Activated T-cell treated with anti-CD3 and anti-CD28 coated beads, Interleukin-2, amount 50 U/mL, for 4 hours (primary cell): ENCODE data around the gene COMMD10. TPM values are rescaled to one million over a fixed set of nuclear protein-coding genes. Genes with fewer than 3 reads are reported as not detected.

Experiments used
- ATAC-seq, 2 donors: fragments of 200-7000 bp; cut with Tn5 transposase; one replicate each; pipeline ENCODE4 v1.10.0; 2021
- DNase-seq: peaks from one replicate; pipeline ENCODE4 v3.0.0-alpha.2; 2020
- H3K27me3 Mint-ChIP-seq: one replicate; pipeline ENCODE4 v1.8.0; 2021; ENCODE audit warnings: low read depth, mixed read lengths
- H3K36me3 Mint-ChIP-seq: one replicate; pipeline ENCODE4 v1.8.0; 2022; ENCODE audit warnings: mixed read lengths; ENCODE audit not compliant: insufficient read depth
- H3K4me1 Mint-ChIP-seq: one replicate; pipeline ENCODE4 v1.8.0; 2021; ENCODE audit warnings: low read depth, mixed read lengths
- H3K4me3 Mint-ChIP-seq: one replicate; pipeline ENCODE4 v1.8.0; 2021; ENCODE audit warnings: mild to moderate bottlenecking, moderate library complexity, mixed read lengths
- H3K9me3 Mint-ChIP-seq: one replicate; pipeline ENCODE4 v1.8.0; 2021; ENCODE audit warnings: mixed read lengths
- total RNA-seq, 3 donors: library from RNA; stranded (reverse); gene quantifications; one replicate each; pipeline ENCODE4 v1.2.1, GENCODE V29; 2021

The COMMD10 gene
- total RNA-seq, result 10 to 100 TPM; 19.1 to 22.9 (median 19.6) TPM

- peak; percentile 95 for ATAC-seq
- Mint-ChIP-seq H3K9me3 (no peaks in the 10 kb centered on the region), H3K36me3 (peaks cover 21% of the 10 kb centered on the region), H3K27me3 (no peaks in the 10 kb centered on the region), H3K4me1 (peaks cover 55% of the 10 kb centered on the region), H3K4me3 (peak within 1 kb of the TSS; percentile 93)
- peak; percentile 74 for DNase-seq
Observed at GRCh38 chr5:116084871-116085715, at the start of gene COMMD10. TSS of gene COMMD10 (plus strand) at chr5:116085025.

GRCh38 chr5:116035123-116035522 lies 49.7 kb upstream of the COMMD10 start:
- H3K36me3 Mint-ChIP-seq, result no peaks in the 10 kb centered on the region

GRCh38 chr5:116037236-116037822 lies 47.5 kb upstream of the COMMD10 start:
- Mint-ChIP-seq H3K9me3 (no peaks in the 10 kb centered on the region), H3K4me3 (no peak overlapping the region), H3K27me3 (peaks cover 21% of the 10 kb centered on the region), H3K4me1 (no peaks in the 10 kb centered on the region), H3K36me3 (no peaks in the 10 kb centered on the region)
- DNase-seq (no peak), ATAC-seq (no peak)

More at GRCh38 chr5:116035123-116035522, 49.7 kb upstream of the COMMD10 start:
- ATAC-seq (no peak), DNase-seq (no peak)
- Mint-ChIP-seq H3K4me1 (no peaks in the 10 kb centered on the region), H3K9me3 (no peaks in the 10 kb centered on the region), H3K4me3 (no peak overlapping the region), H3K27me3 (peaks cover 20% of the 10 kb centered on the region)

- DNase-seq (no peak), ATAC-seq (no peak)
- H3K36me3 Mint-ChIP-seq, result no peaks in the 10 kb centered on the region
- no peaks in the 10 kb centered on the region for H3K4me1 Mint-ChIP-seq
- peaks cover 23% of the 10 kb centered on the region for H3K27me3 Mint-ChIP-seq
- H3K9me3 Mint-ChIP-seq, result no peaks in the 10 kb centered on the region
- no peak overlapping the region for H3K4me3 Mint-ChIP-seq
Observed at GRCh38 chr5:116038817-116039216, 46.0 kb upstream of the COMMD10 start.

DNA sequence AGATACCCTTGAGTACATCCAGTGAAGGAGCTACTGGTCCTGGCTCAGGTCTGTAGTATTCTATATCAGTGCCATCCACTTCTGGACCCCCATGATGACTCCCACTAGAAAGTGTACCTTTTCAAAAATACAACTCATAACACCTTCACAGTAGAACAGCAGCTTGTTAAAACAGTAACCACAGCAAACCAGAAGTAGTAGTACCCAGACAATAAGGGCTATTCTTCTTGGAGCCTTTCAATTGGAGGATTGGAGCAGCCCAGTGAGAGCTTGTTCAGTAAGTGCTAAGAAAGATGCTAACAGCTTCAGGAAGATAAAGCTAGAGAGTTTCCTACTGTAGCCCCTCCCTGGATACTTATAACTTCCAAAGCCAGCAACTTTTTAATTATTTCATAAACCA lies 42.5 kb upstream of the COMMD10 start:
- Mint-ChIP-seq H3K36me3 (no peaks in the 10 kb centered on the region), H3K4me1 (no peaks in the 10 kb centered on the region), H3K9me3 (no peaks in the 10 kb centered on the region), H3K27me3 (peaks cover 17% of the 10 kb centered on the region), H3K4me3 (no peak overlapping the region)
- DNase-seq, result no peak
- ATAC-seq, result no peak

GRCh38 chr5:116044073-116044472 lies 40.8 kb upstream of the COMMD10 start:
- no peaks in the 10 kb centered on the region for H3K36me3 Mint-ChIP-seq
- no peak for ATAC-seq
- no peak overlapping the region for H3K4me3 Mint-ChIP-seq
- peaks cover 17% of the 10 kb centered on the region for H3K27me3 Mint-ChIP-seq
- H3K9me3 Mint-ChIP-seq, result no peaks in the 10 kb centered on the region
- DNase-seq, result no peak
- H3K4me1 Mint-ChIP-seq, result no peaks in the 10 kb centered on the region

GRCh38 chr5:116045821-116046220 lies 39.0 kb upstream of the COMMD10 start:
- no peaks in the 10 kb centered on the region for H3K36me3 Mint-ChIP-seq
- H3K9me3 Mint-ChIP-seq, result no peaks in the 10 kb centered on the region
- no peaks in the 10 kb centered on the region for H3K4me1 Mint-ChIP-seq
- no peak overlapping the region for H3K4me3 Mint-ChIP-seq
- ATAC-seq (no peak), DNase-seq (no peak)
- H3K27me3 Mint-ChIP-seq, result peaks cover 12% of the 10 kb centered on the region

DNA sequence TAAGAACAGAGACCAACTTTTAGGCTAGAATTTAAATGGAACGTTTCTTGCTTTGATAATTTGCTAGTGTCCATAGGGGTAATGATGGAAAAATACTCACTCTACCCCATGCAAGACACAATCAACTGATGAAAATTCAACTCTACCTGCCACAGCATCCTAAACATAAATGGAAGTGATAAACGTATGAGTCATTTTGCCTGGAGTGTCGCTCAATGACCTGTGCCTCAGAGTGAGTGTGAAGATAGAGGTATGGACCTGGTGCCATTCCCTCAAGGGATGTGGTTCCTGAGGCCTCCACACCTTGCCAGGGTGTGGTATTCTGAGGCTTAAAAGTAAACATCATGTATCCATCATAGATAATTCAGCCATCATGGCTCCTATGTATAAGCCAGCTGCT lies 38.6 kb upstream of the COMMD10 start:
- ATAC-seq (no peak), DNase-seq (no peak)
- Mint-ChIP-seq H3K9me3 (no peaks in the 10 kb centered on the region), H3K27me3 (peaks cover 12% of the 10 kb centered on the region), H3K4me3 (no peak overlapping the region), H3K36me3 (no peaks in the 10 kb centered on the region), H3K4me1 (no peaks in the 10 kb centered on the region)

DNA sequence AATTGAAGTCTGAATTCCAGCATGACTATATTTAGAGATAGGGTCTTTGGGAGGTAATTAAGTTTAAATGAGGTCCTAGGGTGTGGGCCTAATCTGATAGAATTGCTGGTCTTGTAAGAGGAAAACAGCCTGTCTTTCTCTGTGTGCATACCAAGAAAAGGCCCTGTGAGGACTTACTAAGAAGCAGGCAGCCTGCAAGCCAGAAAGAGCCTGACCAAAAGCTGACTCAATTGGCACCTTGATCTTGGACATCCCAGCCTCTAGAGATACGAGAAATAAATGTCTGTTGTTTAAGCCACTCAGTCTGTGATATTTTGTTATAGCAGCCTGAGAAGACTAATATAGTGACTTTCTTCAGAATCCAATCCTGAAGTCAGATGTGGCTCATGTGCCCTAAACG lies 38.0 kb upstream of the COMMD10 start:
- H3K9me3 Mint-ChIP-seq, result no peaks in the 10 kb centered on the region
- DNase-seq (no peak), ATAC-seq (no peak)
- no peaks in the 10 kb centered on the region for H3K36me3 Mint-ChIP-seq
- H3K4me3 Mint-ChIP-seq, result no peak overlapping the region
- no peaks in the 10 kb centered on the region for H3K4me1 Mint-ChIP-seq
- H3K27me3 Mint-ChIP-seq, result peaks cover 9% of the 10 kb centered on the region

- no peaks in the 10 kb centered on the region for H3K9me3 Mint-ChIP-seq
- no peak overlapping the region for H3K4me3 Mint-ChIP-seq
- ATAC-seq (no peak), DNase-seq (no peak)
- H3K36me3 Mint-ChIP-seq, result no peaks in the 10 kb centered on the region
- H3K4me1 Mint-ChIP-seq, result no peaks in the 10 kb centered on the region
- H3K27me3 Mint-ChIP-seq, result peaks cover 17% of the 10 kb centered on the region
Observed at GRCh38 chr5:116058346-116058936, 26.4 kb upstream of the COMMD10 start.

DNA sequence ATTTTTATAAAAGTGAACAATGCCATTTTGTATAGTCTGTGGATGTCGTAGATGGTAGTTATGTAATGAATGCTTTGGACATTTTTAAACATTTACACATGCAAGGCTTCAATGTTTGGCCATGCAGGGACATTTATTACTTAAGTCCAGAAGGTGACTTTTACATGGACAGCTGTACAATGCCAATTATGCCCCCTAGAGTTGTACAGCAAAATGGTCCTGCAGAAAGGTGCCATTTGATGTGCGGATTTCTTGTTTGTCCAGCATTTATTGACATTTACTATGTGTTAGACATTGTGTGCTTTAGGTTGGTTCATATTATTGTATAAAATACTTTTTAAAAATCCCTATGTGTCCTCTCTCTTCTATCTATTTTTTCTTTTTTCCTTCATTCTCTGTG lies 22.5 kb upstream of the COMMD10 start:
- ATAC-seq (no peak), DNase-seq (no peak)
- H3K27me3 Mint-ChIP-seq, result peaks cover 27% of the 10 kb centered on the region
- H3K36me3 Mint-ChIP-seq, result no peaks in the 10 kb centered on the region
- H3K9me3 Mint-ChIP-seq, result no peaks in the 10 kb centered on the region
- H3K4me3 Mint-ChIP-seq, result no peak overlapping the region
- H3K4me1 Mint-ChIP-seq, result no peaks in the 10 kb centered on the region

GRCh38 chr5:116063950-116064349 lies 20.9 kb upstream of the COMMD10 start:
- no peak overlapping the region for H3K4me3 Mint-ChIP-seq
- no peaks in the 10 kb centered on the region for H3K9me3 Mint-ChIP-seq
- no peaks in the 10 kb centered on the region for H3K4me1 Mint-ChIP-seq
- H3K36me3 Mint-ChIP-seq, result no peaks in the 10 kb centered on the region
- DNase-seq (no peak), ATAC-seq (no peak)
- H3K27me3 Mint-ChIP-seq, result peaks cover 24% of the 10 kb centered on the region

DNA sequence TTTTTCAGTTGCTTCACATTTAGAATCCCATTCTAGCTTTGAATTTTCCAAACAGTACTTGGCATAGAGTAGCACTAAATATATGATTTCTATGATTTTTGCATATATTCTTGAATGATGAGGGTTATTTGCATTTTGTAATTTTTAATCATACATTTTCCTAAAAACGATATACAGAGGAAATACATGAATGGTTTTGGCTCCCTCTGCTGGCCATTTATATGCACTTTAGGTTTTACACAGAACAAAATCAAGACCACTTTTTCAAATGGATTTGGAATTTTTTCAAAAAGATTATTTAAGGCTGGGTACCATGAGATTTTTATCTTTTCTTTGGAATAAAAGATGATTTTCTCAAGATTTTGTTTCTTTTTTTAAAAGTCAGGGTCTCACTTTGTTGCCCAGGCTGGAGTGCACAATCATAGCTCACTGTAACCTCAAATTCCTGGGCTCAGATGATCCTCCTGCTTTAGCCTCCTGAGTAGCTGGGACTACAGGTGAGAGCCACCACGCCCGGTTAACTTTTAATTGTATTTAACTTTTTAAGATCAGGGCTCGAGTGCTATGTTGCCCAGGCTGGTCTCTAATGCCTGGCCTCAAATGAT lies 16.7 kb upstream of the COMMD10 start:
- no peaks in the 10 kb centered on the region for H3K9me3 Mint-ChIP-seq
- no peak for DNase-seq
- peak in 1 of 2 donors; percentile 48 for ATAC-seq
- H3K4me1 Mint-ChIP-seq, result no peaks in the 10 kb centered on the region
- no peak overlapping the region for H3K4me3 Mint-ChIP-seq
- no peaks in the 10 kb centered on the region for H3K36me3 Mint-ChIP-seq
- peaks cover 17% of the 10 kb centered on the region for H3K27me3 Mint-ChIP-seq

GRCh38 chr5:116071211-116071610 lies 13.6 kb upstream of the COMMD10 start:
- DNase-seq, result no peak
- Mint-ChIP-seq H3K4me3 (no peak overlapping the region), H3K9me3 (peaks cover 13% of the 10 kb centered on the region), H3K36me3 (no peaks in the 10 kb centered on the region), H3K27me3 (peaks cover 17% of the 10 kb centered on the region), H3K4me1 (peaks cover 14% of the 10 kb centered on the region)
- no peak for ATAC-seq
